Measurements from ENCODE around the gene LRRC61. TPM values are rescaled to one million over a fixed set of nuclear protein-coding genes. Genes with fewer than 3 reads are reported as not detected.
"Not testable (repeated sequence)": the region's sequence is repeated elsewhere in the genome, so short reads cannot be mapped to it uniquely, and the experiment has no call there.

LRRC61 gene
- polyA plus RNA-seq, 1 donor (not counting 4 experiments of a cell fraction or from before 2014, with no cell fraction given) = 1.0 TPM

GRCh38 chr7:150285849-150286754, 37.1 kb upstream of the LRRC61 start:
- H3K9me1 ChIP-seq (ENCODE audit: control insufficient read depth, extremely low read depth, insufficient read depth, low read length); H3K4me1 ChIP-seq (ENCODE audit: control insufficient read depth, extremely low read depth, insufficient read depth, low read length); H3K4me3 ChIP-seq (ENCODE audit: control insufficient read depth in 2 of 3, extremely low read depth in 1 of 3, insufficient read depth in 2 of 3, low read depth in 1 of 3, low read length in 3 of 3); H3K36me3 ChIP-seq (ENCODE audit: control insufficient read depth in 2 of 2, extremely low read depth in 1 of 2, insufficient read depth in 2 of 2, low read length in 2 of 2); DNase-seq (ENCODE audit: low read depth, low spot score); H4K20me1 ChIP-seq (ENCODE audit: control insufficient read depth, extremely low read depth, insufficient read depth, low read length); dilution Hi-C loops (cut with MboI; ENCODE audit: extremely low pct_ligation_motif_present, low sequenced_read_pairs); H3K27ac ChIP-seq (ENCODE audit: control insufficient read depth, insufficient read depth, low read length); H3K27me3 ChIP-seq (ENCODE audit: control insufficient read depth, extremely low read depth, insufficient read depth, low read length); H2AFZ ChIP-seq (ENCODE audit: control insufficient read depth, low read length); H3K4me2 ChIP-seq (ENCODE audit: control insufficient read depth, extremely low read depth, insufficient read depth, low read depth, low read length); H3K9me3 ChIP-seq (ENCODE audit: control insufficient read depth, low read depth, low read length); H3K79me2 ChIP-seq (ENCODE audit: control insufficient read depth, insufficient read depth, low read length); H3K9ac ChIP-seq (ENCODE audit: control insufficient read depth, extremely low read depth, insufficient read depth, low read length): not testable (repeated sequence)
- FAIRE-seq = peak; percentile 67
- peak in 1 of 3 experiments; percentile 40 for TF ChIP-seq CTCF (optimal IDR thresholded peaks at IDR 0.05 in 1 of 3, IDR thresholded peaks at IDR 0.05 in 1 of 3, conservative IDR thresholded peaks at IDR 0.05 in 1 of 3; ENCODE audit: extremely low read depth in 1 of 3, insufficient read depth in 2 of 3, low read length in 3 of 3)

- H2AFZ ChIP-seq (ENCODE audit: control insufficient read depth, low read length); H3K4me2 ChIP-seq (ENCODE audit: control insufficient read depth, extremely low read depth, insufficient read depth, low read depth, low read length); H3K9me3 ChIP-seq (ENCODE audit: control insufficient read depth, low read depth, low read length); DNase-seq (ENCODE audit: low read depth, low spot score); H4K20me1 ChIP-seq (ENCODE audit: control insufficient read depth, extremely low read depth, insufficient read depth, low read length); H3K36me3 ChIP-seq (ENCODE audit: control insufficient read depth in 2 of 2, extremely low read depth in 1 of 2, insufficient read depth in 2 of 2, low read length in 2 of 2); H3K4me3 ChIP-seq (ENCODE audit: control insufficient read depth in 2 of 3, extremely low read depth in 1 of 3, insufficient read depth in 2 of 3, low read depth in 1 of 3, low read length in 3 of 3); H3K9ac ChIP-seq (ENCODE audit: control insufficient read depth, extremely low read depth, insufficient read depth, low read length); dilution Hi-C loops (cut with MboI; ENCODE audit: extremely low pct_ligation_motif_present, low sequenced_read_pairs); H3K27ac ChIP-seq (ENCODE audit: control insufficient read depth, insufficient read depth, low read length); H3K79me2 ChIP-seq (ENCODE audit: control insufficient read depth, insufficient read depth, low read length); H3K4me1 ChIP-seq (ENCODE audit: control insufficient read depth, extremely low read depth, insufficient read depth, low read length); FAIRE-seq; H3K27me3 ChIP-seq (ENCODE audit: control insufficient read depth, extremely low read depth, insufficient read depth, low read length); H3K9me1 ChIP-seq (ENCODE audit: control insufficient read depth, extremely low read depth, insufficient read depth, low read length): not testable (repeated sequence)
Observed at GRCh38 chr7:150287815-150288214, 35.3 kb upstream of the LRRC61 start.

GRCh38 chr7:150288816-150289215, 34.3 kb upstream of the LRRC61 start:
- H3K9me1 ChIP-seq (ENCODE audit: control insufficient read depth, extremely low read depth, insufficient read depth, low read length); H3K4me2 ChIP-seq (ENCODE audit: control insufficient read depth, extremely low read depth, insufficient read depth, low read depth, low read length); H4K20me1 ChIP-seq (ENCODE audit: control insufficient read depth, extremely low read depth, insufficient read depth, low read length); FAIRE-seq; H3K36me3 ChIP-seq (ENCODE audit: control insufficient read depth in 2 of 2, extremely low read depth in 1 of 2, insufficient read depth in 2 of 2, low read length in 2 of 2); H3K79me2 ChIP-seq (ENCODE audit: control insufficient read depth, insufficient read depth, low read length); H3K9ac ChIP-seq (ENCODE audit: control insufficient read depth, extremely low read depth, insufficient read depth, low read length); H3K4me3 ChIP-seq (ENCODE audit: control insufficient read depth in 2 of 3, extremely low read depth in 1 of 3, insufficient read depth in 2 of 3, low read depth in 1 of 3, low read length in 3 of 3); dilution Hi-C loops (cut with MboI; ENCODE audit: extremely low pct_ligation_motif_present, low sequenced_read_pairs); H3K27me3 ChIP-seq (ENCODE audit: control insufficient read depth, extremely low read depth, insufficient read depth, low read length); H3K27ac ChIP-seq (ENCODE audit: control insufficient read depth, insufficient read depth, low read length); H3K9me3 ChIP-seq (ENCODE audit: control insufficient read depth, low read depth, low read length); H2AFZ ChIP-seq (ENCODE audit: control insufficient read depth, low read length); DNase-seq (ENCODE audit: low read depth, low spot score); H3K4me1 ChIP-seq (ENCODE audit: control insufficient read depth, extremely low read depth, insufficient read depth, low read length): not testable (repeated sequence)

- DNase-seq (ENCODE audit: low read depth, low spot score); H3K9me1 ChIP-seq (ENCODE audit: control insufficient read depth, extremely low read depth, insufficient read depth, low read length); H3K36me3 ChIP-seq (ENCODE audit: control insufficient read depth in 2 of 2, extremely low read depth in 1 of 2, insufficient read depth in 2 of 2, low read length in 2 of 2); H3K9me3 ChIP-seq (ENCODE audit: control insufficient read depth, low read depth, low read length); H2AFZ ChIP-seq (ENCODE audit: control insufficient read depth, low read length); H3K4me2 ChIP-seq (ENCODE audit: control insufficient read depth, extremely low read depth, insufficient read depth, low read depth, low read length); H3K27ac ChIP-seq (ENCODE audit: control insufficient read depth, insufficient read depth, low read length); H3K79me2 ChIP-seq (ENCODE audit: control insufficient read depth, insufficient read depth, low read length); H3K4me3 ChIP-seq (ENCODE audit: control insufficient read depth in 2 of 3, extremely low read depth in 1 of 3, insufficient read depth in 2 of 3, low read depth in 1 of 3, low read length in 3 of 3); H3K27me3 ChIP-seq (ENCODE audit: control insufficient read depth, extremely low read depth, insufficient read depth, low read length); H3K9ac ChIP-seq (ENCODE audit: control insufficient read depth, extremely low read depth, insufficient read depth, low read length); H4K20me1 ChIP-seq (ENCODE audit: control insufficient read depth, extremely low read depth, insufficient read depth, low read length); FAIRE-seq; dilution Hi-C loops (cut with MboI; ENCODE audit: extremely low pct_ligation_motif_present, low sequenced_read_pairs); H3K4me1 ChIP-seq (ENCODE audit: control insufficient read depth, extremely low read depth, insufficient read depth, low read length): not testable (repeated sequence)
Observed at GRCh38 chr7:150290317-150290716, 32.8 kb upstream of the LRRC61 start.
